Muscle layer of duodenum (tissue), 2 donors: ENCODE data around the gene IQGAP3.
"Not testable (repeated sequence)": the region's sequence is repeated elsewhere in the genome, so short reads cannot be mapped to it uniquely, and the experiment has no call there.

Experiments used
- H3K27ac ChIP-seq: one replicate; pipeline ENCODE4 v1.7.0; 2013; ENCODE audit warnings: mild to moderate bottlenecking, low read length
- H3K27me3 ChIP-seq: one replicate; pipeline ENCODE4 v1.7.0; 2013; ENCODE audit warnings: low read depth, mild to moderate bottlenecking, control low read depth, low read length
- H3K36me3 ChIP-seq, 2 donors: one replicate each; pipeline ENCODE4 v1.7.0; 2013; ENCODE audit warnings: low read length in 2 of 2, control low read depth in 1 of 2, mild to moderate bottlenecking in 1 of 2; ENCODE audit not compliant: insufficient read depth in 2 of 2, control insufficient read depth in 1 of 2
- H3K4me1 ChIP-seq, 2 donors: one replicate each; pipeline ENCODE4 v1.7.0; 2013; ENCODE audit warnings: low read length in 2 of 2, mild to moderate bottlenecking in 2 of 2, control low read depth in 1 of 2, moderate library complexity in 1 of 2; ENCODE audit not compliant: insufficient read depth in 2 of 2, control insufficient read depth in 1 of 2
- H3K4me3 ChIP-seq, 2 donors: one replicate each; pipeline ENCODE4 v1.7.0; 2013; ENCODE audit warnings: low read length in 2 of 2, low read depth in 1 of 2, mild to moderate bottlenecking in 1 of 2
- H3K9me3 ChIP-seq, 2 donors: one replicate each; pipeline ENCODE4 v1.7.0; 2013; ENCODE audit warnings: low read length in 2 of 2, control low read depth in 1 of 2, mild to moderate bottlenecking in 1 of 2; ENCODE audit not compliant: control insufficient read depth in 1 of 2
- donor health status: healthy.

The IQGAP3 gene, protein sequence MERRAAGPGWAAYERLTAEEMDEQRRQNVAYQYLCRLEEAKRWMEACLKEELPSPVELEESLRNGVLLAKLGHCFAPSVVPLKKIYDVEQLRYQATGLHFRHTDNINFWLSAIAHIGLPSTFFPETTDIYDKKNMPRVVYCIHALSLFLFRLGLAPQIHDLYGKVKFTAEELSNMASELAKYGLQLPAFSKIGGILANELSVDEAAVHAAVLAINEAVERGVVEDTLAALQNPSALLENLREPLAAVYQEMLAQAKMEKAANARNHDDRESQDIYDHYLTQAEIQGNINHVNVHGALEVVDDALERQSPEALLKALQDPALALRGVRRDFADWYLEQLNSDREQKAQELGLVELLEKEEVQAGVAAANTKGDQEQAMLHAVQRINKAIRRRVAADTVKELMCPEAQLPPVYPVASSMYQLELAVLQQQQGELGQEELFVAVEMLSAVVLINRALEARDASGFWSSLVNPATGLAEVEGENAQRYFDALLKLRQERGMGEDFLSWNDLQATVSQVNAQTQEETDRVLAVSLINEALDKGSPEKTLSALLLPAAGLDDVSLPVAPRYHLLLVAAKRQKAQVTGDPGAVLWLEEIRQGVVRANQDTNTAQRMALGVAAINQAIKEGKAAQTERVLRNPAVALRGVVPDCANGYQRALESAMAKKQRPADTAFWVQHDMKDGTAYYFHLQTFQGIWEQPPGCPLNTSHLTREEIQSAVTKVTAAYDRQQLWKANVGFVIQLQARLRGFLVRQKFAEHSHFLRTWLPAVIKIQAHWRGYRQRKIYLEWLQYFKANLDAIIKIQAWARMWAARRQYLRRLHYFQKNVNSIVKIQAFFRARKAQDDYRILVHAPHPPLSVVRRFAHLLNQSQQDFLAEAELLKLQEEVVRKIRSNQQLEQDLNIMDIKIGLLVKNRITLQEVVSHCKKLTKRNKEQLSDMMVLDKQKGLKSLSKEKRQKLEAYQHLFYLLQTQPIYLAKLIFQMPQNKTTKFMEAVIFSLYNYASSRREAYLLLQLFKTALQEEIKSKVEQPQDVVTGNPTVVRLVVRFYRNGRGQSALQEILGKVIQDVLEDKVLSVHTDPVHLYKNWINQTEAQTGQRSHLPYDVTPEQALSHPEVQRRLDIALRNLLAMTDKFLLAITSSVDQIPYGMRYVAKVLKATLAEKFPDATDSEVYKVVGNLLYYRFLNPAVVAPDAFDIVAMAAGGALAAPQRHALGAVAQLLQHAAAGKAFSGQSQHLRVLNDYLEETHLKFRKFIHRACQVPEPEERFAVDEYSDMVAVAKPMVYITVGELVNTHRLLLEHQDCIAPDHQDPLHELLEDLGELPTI (N-terminal part only)

DNA sequence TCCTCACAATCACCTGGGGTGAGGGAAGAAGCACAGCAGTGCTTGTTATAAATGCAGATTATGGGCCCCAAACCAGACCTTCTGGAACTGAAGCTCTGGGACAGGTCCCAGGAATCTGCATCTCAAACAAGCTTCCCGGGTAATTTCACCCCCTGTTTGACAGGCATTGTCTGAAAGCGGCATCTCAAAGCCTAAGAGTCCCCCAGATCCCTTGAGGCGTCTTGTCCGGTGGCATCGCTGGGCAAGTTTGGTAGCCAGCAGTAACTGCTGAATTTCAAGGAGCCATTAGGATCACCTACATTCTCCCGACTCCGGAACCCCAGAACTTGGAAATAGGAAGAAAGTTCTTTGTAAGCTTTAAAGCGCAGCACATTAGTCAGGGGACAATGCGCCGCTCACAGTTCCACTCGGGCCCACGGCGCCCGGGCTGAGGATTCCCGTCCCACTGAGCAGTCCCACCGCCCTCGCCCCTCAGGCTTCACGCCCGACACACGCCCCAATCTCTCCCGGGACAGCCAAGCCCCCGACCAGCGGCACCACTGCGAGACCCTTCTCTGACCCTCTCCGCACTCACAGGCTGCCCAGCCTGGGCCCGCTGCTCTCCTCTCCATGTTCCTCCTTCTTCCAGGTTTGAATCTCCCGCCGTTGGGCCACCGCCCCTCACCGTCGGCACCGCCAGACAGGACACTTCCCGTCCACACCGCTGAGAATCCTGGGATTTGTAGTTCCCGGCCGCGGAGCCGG is at the start of gene IQGAP3:
IQGAP3 (minus strand) TSS at position 647 of the 744 bp plus-strand sequence; CDS start at position 611, 36 bp downstream.
- no peaks in the 10 kb centered on the region for H3K9me3 ChIP-seq
- no peaks in the 10 kb centered on the region for H3K36me3 ChIP-seq
- H3K4me3 ChIP-seq = peak within 1 kb of the TSS; percentile 50 to 67
- peak within 1 kb of the TSS; percentile 72 for H3K27ac ChIP-seq
- no peaks in the 10 kb centered on the region for H3K27me3 ChIP-seq
- H3K4me1 ChIP-seq = peaks cover 11 to 12% of the 10 kb centered on the region in 2 donors

DNA sequence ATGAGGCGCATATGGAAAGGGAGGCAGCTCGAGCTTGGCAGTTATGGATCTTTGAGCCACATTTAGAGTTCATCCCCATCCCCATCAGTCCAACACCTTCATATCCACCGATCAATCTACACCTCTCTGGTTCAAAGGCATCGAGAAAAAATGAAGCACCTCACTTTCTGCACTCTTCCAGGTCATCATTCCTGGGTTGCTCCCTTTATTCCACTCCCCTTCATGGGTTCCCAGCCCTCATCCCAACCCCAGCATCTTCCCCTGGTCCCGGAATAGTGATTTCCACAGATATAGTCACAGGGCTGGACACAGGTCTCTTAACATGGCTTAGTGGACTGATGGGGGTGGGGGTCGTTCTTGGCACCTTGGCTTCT is 47.2 kb upstream of the IQGAP3 start:
- H3K4me3 ChIP-seq = no peak overlapping the region
- peaks cover 0 to 30% of the 10 kb centered on the region in 2 donors for H3K4me1 ChIP-seq
- no peaks in the 10 kb centered on the region for H3K36me3 ChIP-seq
- H3K27ac ChIP-seq = no peak overlapping the region
- peaks cover 12% of the 10 kb centered on the region for H3K27me3 ChIP-seq
- no peaks in the 10 kb centered on the region for H3K9me3 ChIP-seq

DNA sequence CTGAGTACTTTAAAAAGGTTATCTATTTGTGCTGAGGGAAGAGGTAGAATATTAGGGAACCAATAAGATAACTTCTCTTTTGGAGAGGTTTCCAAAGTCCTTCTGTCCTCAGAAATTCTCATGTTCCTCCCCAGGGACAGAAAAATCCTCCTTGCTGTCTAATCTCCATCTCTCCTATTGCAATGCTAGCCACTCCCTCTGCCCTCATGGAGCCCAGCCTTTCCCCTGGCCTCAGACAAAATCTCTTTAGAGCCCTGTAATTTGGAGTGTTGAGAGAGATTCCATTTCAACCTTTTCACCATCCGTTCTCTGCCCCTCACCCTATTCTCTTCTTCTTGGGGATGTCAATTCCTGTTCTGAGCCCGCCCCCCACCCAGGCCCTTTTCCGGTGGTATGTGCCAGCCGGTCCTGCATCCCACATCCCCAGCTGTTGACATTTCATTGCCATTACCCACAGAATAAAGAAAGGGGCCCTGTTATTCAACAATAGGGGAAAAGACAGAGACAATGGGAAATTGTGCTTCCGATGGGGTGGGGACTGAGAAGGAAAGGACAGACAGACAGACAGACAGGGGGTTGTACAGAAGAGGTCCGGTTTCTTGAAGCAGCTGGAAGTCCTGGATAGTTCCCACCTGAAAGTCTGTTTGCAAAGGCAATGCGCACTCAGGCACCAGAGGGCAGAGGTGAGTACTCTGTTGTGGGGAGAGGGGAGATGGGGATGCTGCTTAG is 46.7 kb upstream of the IQGAP3 start, which contains the start of gene HAPLN2:
HAPLN2 (plus strand) TSS at position 563 of the 729 bp plus-strand sequence. CDS start 4,076 bp downstream, outside the sequence.
- Histone ChIP-seq H3K36me3 (no peaks in the 10 kb centered on the region), H3K27me3 (peaks cover 9% of the 10 kb centered on the region), H3K27ac (no peak within 1 kb of the TSS), H3K4me1 (peaks cover 0 to 25% of the 10 kb centered on the region in 2 donors), H3K9me3 (no peaks in the 10 kb centered on the region), H3K4me3 (no peak within 1 kb of the TSS)

DNA sequence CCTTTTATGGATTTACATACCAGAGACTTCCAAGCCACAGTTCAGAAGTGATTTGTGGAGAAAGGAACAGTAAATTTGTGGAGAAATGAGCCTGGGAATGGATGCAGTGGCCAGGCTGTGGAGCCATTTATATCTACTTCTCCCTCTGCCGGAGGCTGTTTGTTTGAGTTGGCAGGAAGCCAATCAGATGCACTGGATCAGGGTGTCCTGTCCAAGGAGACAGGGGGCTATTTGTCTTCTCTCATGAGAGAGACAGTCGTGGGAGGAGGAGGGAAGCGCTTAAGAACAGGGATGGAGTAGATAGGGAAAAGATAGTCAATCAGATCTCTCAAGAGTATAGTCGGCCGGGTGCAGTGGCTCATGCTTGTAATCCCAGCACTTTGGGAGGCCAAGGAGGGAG is 44.1 kb upstream of the IQGAP3 start:
- Histone ChIP-seq H3K36me3 (no peaks in the 10 kb centered on the region), H3K4me1 (peaks cover 0 to 20% of the 10 kb centered on the region in 2 donors), H3K27me3 (no peaks in the 10 kb centered on the region), H3K27ac (no peak overlapping the region), H3K9me3 (no peaks in the 10 kb centered on the region), H3K4me3 (no peak overlapping the region)

DNA sequence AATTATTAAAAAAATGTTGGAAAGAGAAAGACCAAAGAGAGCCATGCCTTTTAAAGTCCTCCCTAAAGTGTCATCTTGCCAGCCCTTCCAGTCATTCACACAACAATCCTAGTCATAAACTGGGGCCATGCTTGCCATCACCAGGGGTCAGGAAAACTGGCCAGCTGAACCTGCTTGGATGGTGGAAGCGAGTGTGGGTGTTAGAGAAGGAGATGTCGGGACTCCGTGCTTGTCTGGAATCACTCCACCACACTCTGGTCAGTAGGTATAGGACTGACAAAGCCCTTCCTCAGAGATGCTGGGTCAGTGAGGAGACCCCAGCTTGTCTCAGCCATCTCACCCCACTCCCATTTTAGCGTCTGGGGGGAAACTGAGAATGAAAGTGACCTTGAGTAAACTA is 43.6 kb upstream of the IQGAP3 start:
- Histone ChIP-seq H3K4me3 (no peak overlapping the region), H3K36me3 (no peaks in the 10 kb centered on the region), H3K27ac (no peak overlapping the region), H3K9me3 (no peaks in the 10 kb centered on the region), H3K4me1 (peaks cover 0 to 20% of the 10 kb centered on the region in 2 donors), H3K27me3 (no peaks in the 10 kb centered on the region)

DNA sequence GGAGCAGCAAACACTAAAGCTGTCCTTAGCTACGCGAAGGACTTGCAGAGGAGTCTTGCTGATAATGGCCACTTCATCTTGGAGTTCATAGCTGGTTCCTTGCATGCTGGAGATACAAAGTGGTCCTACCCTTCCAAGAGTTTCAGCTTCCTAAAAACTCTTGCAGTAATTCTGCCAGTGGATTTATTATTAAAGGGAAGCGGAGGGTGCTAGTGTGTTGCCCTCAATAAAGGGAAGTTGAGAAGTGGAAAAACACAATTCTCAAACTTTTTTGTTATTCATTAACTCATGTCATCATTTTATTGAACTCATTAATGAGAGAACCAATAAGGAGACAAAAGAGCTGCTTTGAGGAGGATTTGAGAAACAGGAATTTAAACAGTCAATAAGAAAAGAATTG is 40.3 kb upstream of the IQGAP3 start:
- Histone ChIP-seq H3K27me3 (no peaks in the 10 kb centered on the region), H3K4me3 (no peak overlapping the region), H3K36me3 (no peaks in the 10 kb centered on the region), H3K9me3 (no peaks in the 10 kb centered on the region), H3K4me1 (peaks cover 4 to 20% of the 10 kb centered on the region in 2 donors), H3K27ac (no peak overlapping the region)

DNA sequence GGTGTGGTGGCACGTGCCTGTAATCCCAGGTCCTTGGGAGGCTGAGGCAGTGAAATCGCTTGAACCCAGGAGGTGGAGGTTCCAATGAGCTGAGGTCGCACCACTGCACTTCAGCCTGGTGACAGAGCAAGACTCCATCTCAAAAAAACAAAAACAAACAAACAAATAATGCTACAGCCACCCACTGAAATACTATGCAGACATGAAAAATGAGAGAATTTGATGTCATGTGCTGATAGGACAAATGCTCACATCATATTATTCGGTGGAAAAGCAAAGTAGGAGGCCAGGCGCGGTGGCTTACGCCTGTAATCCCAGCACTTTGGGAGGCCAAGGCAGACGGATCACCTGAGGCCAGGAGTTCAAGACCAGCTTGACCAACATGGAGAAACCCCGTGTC is 37.7 kb upstream of the IQGAP3 start:
- H3K36me3 ChIP-seq, H3K9me3 ChIP-seq, H3K4me1 ChIP-seq, H3K27me3 ChIP-seq, H3K27ac ChIP-seq, H3K4me3 ChIP-seq: not testable (repeated sequence)

DNA sequence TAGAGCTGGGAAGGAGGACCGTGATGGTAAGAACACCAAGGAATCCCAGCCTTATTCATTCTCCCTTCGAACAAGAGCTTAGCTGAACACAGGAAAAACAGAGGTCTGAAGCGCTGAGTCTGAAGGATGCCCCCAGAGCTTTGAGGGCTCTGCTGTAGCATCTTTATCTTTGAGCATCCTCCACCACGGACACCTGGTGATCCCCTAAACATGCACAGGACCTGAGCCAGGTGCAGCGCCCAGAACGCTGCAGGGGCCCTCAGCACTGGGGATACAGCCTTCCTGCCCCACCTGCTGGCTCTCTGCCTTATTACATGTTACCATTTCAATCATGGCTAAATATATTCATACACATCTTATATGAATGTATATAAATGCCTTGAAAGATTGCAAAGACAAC is 36.6 kb upstream of the IQGAP3 start:
- H3K27ac ChIP-seq = no peak overlapping the region
- H3K27me3 ChIP-seq = no peaks in the 10 kb centered on the region
- H3K4me3 ChIP-seq = no peak overlapping the region
- H3K9me3 ChIP-seq = no peaks in the 10 kb centered on the region
- no peaks in the 10 kb centered on the region for H3K36me3 ChIP-seq
- H3K4me1 ChIP-seq = peaks cover 0 to 4% of the 10 kb centered on the region in 2 donors

DNA sequence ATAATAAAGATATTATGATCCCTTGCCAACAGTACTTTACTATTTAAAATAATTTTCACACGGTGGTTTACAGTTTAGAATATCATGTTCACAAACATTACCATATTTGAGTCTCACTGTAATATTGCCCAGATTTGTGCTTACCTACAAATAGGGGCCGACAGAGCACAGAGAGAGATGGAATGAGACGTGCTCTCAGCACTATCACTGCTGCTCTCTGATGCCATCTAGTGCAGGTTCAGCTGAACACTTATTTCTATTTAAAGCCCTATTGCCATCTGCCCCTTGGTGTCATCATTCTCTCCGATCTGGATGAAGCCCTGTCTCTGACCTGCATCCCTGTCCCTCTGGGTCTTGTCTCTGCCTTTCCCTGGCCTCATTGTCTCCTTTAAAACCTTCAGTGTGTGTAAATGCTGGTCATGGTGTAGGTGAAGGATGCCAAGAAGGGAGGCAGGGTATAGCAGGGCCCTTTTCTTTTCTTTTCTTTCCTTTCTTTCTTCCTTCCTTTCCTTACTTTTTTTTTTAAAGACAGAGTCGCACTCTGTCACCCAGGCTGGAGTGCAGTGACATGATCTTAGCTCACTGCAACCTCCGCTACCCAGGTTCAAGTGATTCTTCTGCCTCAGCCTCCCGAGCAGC is 35.8 kb upstream of the IQGAP3 start:
- Histone ChIP-seq H3K9me3 (no peaks in the 10 kb centered on the region), H3K27ac (no peak overlapping the region), H3K4me3 (no peak overlapping the region), H3K4me1 (peaks cover 0 to 4% of the 10 kb centered on the region in 2 donors), H3K27me3 (no peaks in the 10 kb centered on the region), H3K36me3 (no peaks in the 10 kb centered on the region)

DNA sequence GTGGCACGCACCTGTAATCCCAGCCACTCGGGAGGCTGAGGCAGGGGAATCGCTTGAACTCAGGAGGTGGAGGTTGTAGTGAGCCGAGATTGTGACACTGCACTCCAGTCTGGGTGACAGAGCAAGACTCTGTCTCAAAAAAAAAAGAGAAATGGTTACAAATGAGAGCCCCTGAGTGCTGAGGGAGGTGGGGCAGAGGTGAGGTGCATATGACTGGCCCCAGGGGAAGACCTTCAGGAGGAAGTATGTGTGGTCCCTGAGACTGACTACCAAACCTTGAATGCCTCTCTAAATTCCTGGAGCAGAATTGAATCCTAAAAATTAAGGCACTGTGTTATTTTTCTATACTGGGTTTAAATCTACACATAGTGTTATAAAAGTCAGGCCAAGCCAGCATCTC is 35.0 kb upstream of the IQGAP3 start:
- H3K36me3 ChIP-seq, H3K27ac ChIP-seq, H3K4me1 ChIP-seq, H3K27me3 ChIP-seq, H3K9me3 ChIP-seq, H3K4me3 ChIP-seq: not testable (repeated sequence)
